ENCODE data around the gene IL11. TPM values are rescaled to one million over a fixed set of nuclear protein-coding genes. Genes with fewer than 3 reads are reported as not detected.

The IL11 gene
- total RNA-seq, 1 experiment from 2014 or later = 3.9 TPM

GRCh38 chr19:55358493-55358892, 11.8 kb downstream of the IL11 start:
- H3K23me2 ChIP-seq (ENCODE audit: insufficient read length, low read depth, low read length, poor library complexity, severe bottlenecking) = peaks cover 3% of the 10 kb centered on the region
- no peaks in the 10 kb centered on the region for H3K79me1 ChIP-seq (ENCODE audit: insufficient read depth, low read depth, low read length, poor library complexity, severe bottlenecking)
- H2BK5ac ChIP-seq (ENCODE audit: insufficient read length, low read length) = no peak overlapping the region
- DNase-seq = no peak
- no peak overlapping the region for H3K14ac ChIP-seq (ENCODE audit: insufficient read depth, low read length)
- Mint-ChIP-seq H3K4me3 (no peak overlapping the region), H3K4me1 (peaks cover 12 to 21% of the 10 kb centered on the region in 2 experiments), H3K9me3 (no peaks in the 10 kb centered on the region), H3K27me3 (ENCODE audit: low read depth) (peaks cover 59% of the 10 kb centered on the region), H3K36me3 (ENCODE audit: insufficient read depth in 1 of 3, low read depth in 3 of 3) (no peaks in the 10 kb centered on the region), H3K27ac (no peak overlapping the region)
- H3K9ac ChIP-seq (ENCODE audit: extremely low read depth, insufficient read length, low read length) = no peak overlapping the region
- H3K27ac ChIP-seq (ENCODE audit: insufficient read length, low read depth, low read length) = no peak overlapping the region
- H4K5ac ChIP-seq (ENCODE audit: insufficient read length, low read depth, low read length) = no peak overlapping the region
- no peak overlapping the region for H3K18ac ChIP-seq (ENCODE audit: insufficient read length, low read depth, low read length)
- no peak overlapping the region for H2AK5ac ChIP-seq (ENCODE audit: insufficient read length, low read length)
- no peak overlapping the region for H3K4ac ChIP-seq (ENCODE audit: low read depth, low read length)
- H3K4me1 ChIP-seq (ENCODE audit: insufficient read depth, low read length) = no peaks in the 10 kb centered on the region
- no peak overlapping the region for H4K8ac ChIP-seq (replicated peaks; ENCODE audit: insufficient read length, low read depth, low read length)
- no peak overlapping the region for H3K56ac ChIP-seq (ENCODE audit: insufficient read length, low read depth, low read length)
- H3K23ac ChIP-seq (ENCODE audit: insufficient read length, low read depth, low read length) = no peak overlapping the region
- H2BK120ac ChIP-seq (ENCODE audit: low read depth, low read length, poor library complexity, severe bottlenecking) = no peak overlapping the region
- peaks cover 2% of the 10 kb centered on the region; the same call in 1 of the 2 replicates for H3K27me3 ChIP-seq (ENCODE audit: insufficient read depth, low read length)
- no CpG with 5 or more reads among the region's 19 CpGs for WGBS (ENCODE audit: extremely low coverage, insufficient read length, low lambda C conversion rate)
- H2BK12ac ChIP-seq (ENCODE audit: insufficient read length, low read depth, low read length) = no peak overlapping the region
- H3K4me2 ChIP-seq (ENCODE audit: insufficient read depth, insufficient read length, low read length) = no peak overlapping the region
- no peak overlapping the region for H2BK20ac ChIP-seq (ENCODE audit: low read depth, low read length, poor library complexity, severe bottlenecking)
- H2BK15ac ChIP-seq (ENCODE audit: low read depth, low read length) = no peak overlapping the region
- no peaks in the 10 kb centered on the region for H4K20me1 ChIP-seq (ENCODE audit: control insufficient read depth, insufficient read depth, insufficient read length)
- H3K9me3 ChIP-seq (ENCODE audit: control insufficient read depth, low read depth, low read length) = no peaks in the 10 kb centered on the region
- no peak overlapping the region for H4K91ac ChIP-seq (ENCODE audit: insufficient read length, low read depth, low read length)
- no peak overlapping the region for H3T11ph ChIP-seq (ENCODE audit: low read length)
- no peak for TF ChIP-seq CTCF (conservative IDR thresholded peaks at IDR 0.05)
- H2AFZ ChIP-seq (ENCODE audit: low read length) = no peak overlapping the region
- H3K79me2 ChIP-seq (ENCODE audit: insufficient read depth, low read length) = no peaks in the 10 kb centered on the region

Measured in H9 (cell line).